Effector memory CD8-positive, alpha-beta T cell (primary cell): Measurements from ENCODE around the gene SP2.

Experiments used
- ATAC-seq: fragments of 150-1000 bp; cut with Tn5 transposase; replicated peaks from 2 replicates; pipeline ENCODE4 v1.10.0; 2021; ENCODE audit warnings: mild to moderate bottlenecking, moderate library complexity
- DNase-seq, 3 experiments: peaks; one replicate each; pipeline ENCODE4 v3.0.0; 2021
- H3K27ac Mint-ChIP-seq, 2 donors: one replicate each; pipeline ENCODE4 v1.8.0; 2022; ENCODE audit warnings: mild to moderate bottlenecking in 2 of 2, mixed read lengths in 2 of 2, moderate library complexity in 2 of 2
- H3K27me3 Mint-ChIP-seq, 2 donors: one replicate each; pipeline ENCODE4 v1.8.0; 2022; ENCODE audit warnings: mixed read lengths in 2 of 2
- H3K36me3 Mint-ChIP-seq: one replicate; pipeline ENCODE4 v1.8.0; 2022; ENCODE audit warnings: mild to moderate bottlenecking, moderate library complexity, mixed read lengths; ENCODE audit not compliant: insufficient read depth
- H3K4me1 Mint-ChIP-seq, 2 donors: one replicate each; pipeline ENCODE4 v1.8.0; 2022; ENCODE audit warnings: low read depth in 2 of 2, mixed read lengths in 2 of 2
- H3K4me3 Mint-ChIP-seq, 2 donors: one replicate each; pipeline ENCODE4 v1.8.0; 2022; ENCODE audit warnings: mild to moderate bottlenecking in 2 of 2, mixed read lengths in 2 of 2, moderate library complexity in 2 of 2
- H3K9me3 Mint-ChIP-seq, 2 donors: one replicate each; pipeline ENCODE4 v1.8.0; 2022; ENCODE audit warnings: mixed read lengths in 2 of 2

SP2 gene

DNA sequence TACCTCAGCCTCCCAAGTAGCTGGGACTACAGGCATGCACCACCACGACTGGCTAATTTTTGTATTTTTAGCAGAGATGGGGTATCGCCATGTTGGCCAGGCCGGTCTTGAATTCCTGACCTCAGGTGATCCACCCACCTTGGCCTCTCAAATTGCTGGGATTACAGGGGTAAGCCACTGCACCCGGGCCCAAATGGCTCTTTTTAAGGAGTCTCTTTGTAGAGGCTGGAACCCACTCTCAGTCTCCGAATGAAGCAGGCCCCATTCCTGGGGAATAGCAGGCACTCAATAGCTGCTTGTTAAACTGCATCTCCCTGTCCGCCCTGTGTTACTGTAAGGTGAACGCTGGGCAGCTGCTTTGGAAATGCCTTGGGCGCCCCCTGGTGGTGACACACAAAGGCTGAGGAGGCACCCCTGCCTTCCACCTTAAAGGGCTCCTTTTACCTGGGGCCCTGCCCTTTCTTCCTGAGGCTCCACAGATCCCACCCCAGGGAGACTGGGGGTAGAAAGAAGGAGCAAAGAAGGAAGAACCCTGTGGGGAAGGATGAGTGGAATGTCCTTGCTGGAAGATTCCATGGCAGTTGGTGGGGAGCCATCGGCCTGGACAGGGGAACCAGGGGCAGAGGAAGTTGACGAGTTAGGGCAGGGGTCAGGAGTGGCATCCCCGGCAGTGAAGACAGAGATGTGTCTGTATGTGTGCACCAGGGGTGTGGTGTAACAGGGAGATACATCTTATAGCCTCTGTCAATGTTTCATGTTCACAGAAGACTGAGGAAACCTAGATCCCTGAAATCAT is 6.1 kb upstream of the SP2 start:
- peak; percentile 88 to 90 (median 90) for DNase-seq
- peaks cover 11% of the 10 kb centered on the region for H3K36me3 Mint-ChIP-seq
- H3K4me3 Mint-ChIP-seq: no peak overlapping the region
- H3K9me3 Mint-ChIP-seq: no peaks in the 10 kb centered on the region
- H3K27ac Mint-ChIP-seq: peak overlapping the region in 1 of 2 donors; percentile 76
- peaks cover 11 to 15% of the 10 kb centered on the region in 2 donors for H3K4me1 Mint-ChIP-seq
- H3K27me3 Mint-ChIP-seq: no peaks in the 10 kb centered on the region
- ATAC-seq: peak; percentile 100

DNA sequence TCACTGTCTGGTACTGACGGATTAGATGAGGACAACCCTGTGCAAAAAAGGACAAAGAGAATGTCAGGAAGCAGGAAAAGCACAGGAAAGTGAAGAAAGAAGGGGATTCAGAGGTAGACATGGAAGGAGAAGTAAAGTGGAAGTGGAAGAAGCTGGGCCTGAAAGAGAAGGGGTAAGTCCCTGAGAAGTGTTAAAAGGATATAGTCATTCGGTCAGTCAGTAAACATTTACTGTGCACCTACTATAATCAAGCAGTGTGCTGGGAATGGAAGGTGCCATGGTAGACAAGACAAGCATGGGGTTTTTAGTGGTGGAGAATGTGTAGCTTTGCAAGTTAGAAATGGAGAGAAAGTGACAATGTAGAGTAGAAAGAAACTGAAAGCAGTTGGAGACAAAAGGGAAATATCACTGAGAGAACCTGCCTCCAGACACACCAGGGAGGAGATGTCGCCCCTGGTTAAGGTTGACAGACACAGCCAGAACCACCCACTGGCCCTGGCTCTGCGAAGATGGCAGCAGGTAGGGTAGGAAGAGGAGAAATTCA is 4.4 kb upstream of the SP2 start:
- no peak for ATAC-seq
- no peak overlapping the region for H3K4me3 Mint-ChIP-seq
- H3K36me3 Mint-ChIP-seq: peaks cover 26% of the 10 kb centered on the region
- H3K27me3 Mint-ChIP-seq: no peaks in the 10 kb centered on the region
- no peak for DNase-seq
- no peak overlapping the region for H3K27ac Mint-ChIP-seq
- H3K9me3 Mint-ChIP-seq: no peaks in the 10 kb centered on the region
- H3K4me1 Mint-ChIP-seq: peaks cover 14 to 20% of the 10 kb centered on the region in 2 donors

DNA sequence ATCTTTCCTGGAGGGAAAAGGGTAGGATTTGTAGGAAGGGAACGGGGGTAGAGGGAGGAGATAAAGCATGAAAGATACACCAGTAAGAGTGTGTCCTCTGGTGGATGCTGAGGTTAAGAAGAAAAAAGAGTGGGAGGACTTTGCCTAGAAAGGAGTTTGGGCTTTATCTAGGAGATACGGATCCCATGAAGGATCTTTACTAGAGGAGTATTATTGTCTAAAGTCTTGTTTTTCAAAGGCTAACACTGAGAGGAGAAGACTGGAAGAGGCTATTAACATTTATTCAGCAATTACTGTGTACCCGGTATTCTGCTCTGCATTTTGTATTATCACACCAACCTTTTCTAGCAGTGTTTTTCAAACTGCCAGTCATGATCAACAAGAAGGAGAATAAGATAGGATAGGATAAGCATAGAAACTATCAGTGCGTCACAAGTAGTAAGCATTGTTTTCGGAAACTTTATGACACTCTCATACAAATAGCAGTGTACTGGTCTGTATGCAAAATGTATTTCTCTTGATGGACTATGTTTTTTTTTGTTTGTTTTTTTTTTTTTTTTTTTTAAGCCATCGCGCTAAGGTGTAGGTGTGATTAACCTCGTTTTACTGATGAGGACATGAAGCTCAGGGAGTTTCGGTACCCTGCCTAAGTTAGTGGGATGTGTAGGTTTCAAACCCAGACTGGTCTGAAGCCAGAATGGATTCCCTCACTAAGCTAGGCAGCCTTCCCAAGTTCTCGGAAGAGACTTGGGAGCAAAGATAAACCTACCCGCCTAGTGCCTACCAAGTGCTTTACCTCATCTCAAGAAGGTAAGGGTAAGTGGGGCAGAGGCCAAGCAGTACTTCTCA is 1.3 kb upstream of the SP2 start:
- peaks cover 51% of the 10 kb centered on the region for H3K36me3 Mint-ChIP-seq
- H3K9me3 Mint-ChIP-seq: no peaks in the 10 kb centered on the region
- peak overlapping the region; percentile 98 to 99 for H3K27ac Mint-ChIP-seq
- H3K4me1 Mint-ChIP-seq: peaks cover 27 to 40% of the 10 kb centered on the region in 2 donors
- H3K4me3 Mint-ChIP-seq: peak overlapping the region; percentile 85 to 94
- H3K27me3 Mint-ChIP-seq: no peaks in the 10 kb centered on the region
- DNase-seq (no peak), ATAC-seq (no peak)

DNA sequence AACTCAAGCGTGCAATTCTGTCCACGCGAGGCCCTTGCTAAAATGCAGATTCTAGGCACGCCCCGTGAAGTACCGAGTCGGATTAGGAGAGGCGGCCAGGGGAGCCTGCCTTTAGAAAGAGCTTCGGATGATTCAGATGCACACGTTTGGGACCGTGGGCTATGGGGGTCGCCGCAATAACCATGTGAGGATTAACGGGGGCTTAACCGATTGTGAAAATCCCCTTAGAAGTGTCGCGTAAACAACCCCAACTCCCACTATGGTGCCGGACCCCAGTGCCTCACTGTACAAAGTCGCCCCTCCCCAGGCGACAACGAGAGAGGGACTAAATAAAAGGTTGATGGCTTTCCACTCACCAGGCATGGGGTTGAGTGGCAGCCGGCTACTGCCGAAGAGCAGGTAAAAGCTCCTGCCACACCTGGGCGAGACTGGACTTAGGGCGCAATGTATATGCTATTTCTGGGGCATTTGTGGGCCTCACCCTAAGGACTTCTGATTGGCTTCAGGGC is 635 bp upstream of the SP2 start:
- Mint-ChIP-seq H3K4me3 (peak overlapping the region; percentile 85 to 94), H3K9me3 (no peaks in the 10 kb centered on the region), H3K36me3 (peaks cover 55% of the 10 kb centered on the region), H3K27me3 (no peaks in the 10 kb centered on the region), H3K27ac (peak overlapping the region; percentile 98 to 99), H3K4me1 (peaks cover 24 to 40% of the 10 kb centered on the region in 2 donors)
- no peak for DNase-seq
- ATAC-seq: no peak

DNA sequence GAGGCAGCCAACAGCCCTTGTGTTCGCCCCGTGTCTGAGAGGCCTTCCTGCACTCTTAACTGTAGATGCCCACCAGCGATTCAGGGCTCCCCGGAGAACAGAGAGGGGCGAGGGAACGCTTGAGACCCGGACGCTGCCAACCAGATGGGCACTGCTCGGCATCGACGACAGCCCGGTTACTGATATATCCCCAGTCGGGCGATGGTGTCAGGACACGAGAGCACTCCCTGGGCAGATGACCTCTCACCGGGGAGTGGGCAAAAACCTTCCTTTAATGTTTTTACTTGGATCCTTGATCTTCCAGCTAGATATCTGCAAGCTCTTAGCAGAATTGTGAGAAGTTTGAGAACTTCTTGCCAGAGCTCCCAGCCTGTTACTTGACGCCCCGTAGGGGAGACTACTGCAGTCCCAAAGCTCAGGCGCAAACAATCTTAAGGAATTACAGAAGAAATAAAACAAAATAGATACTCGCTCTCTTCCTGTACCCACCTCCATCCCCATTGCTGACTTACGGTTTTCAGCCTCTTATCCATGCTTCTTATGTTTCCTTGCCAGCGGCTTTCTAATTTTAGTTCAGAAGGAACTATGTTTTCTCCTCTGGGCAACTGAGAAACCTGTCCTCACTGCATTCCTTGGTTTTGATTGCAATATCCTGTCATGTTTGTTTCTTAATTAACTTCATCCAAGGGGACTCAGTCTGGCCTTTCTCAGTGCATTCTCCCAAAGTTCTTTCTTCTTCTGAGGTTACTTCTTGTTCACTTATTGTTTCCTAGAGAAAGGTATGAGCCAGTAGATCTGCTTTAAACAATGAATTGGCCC is 845 bp downstream of the SP2 start:
- Mint-ChIP-seq H3K4me1 (peaks cover 25 to 46% of the 10 kb centered on the region in 2 donors), H3K4me3 (peak overlapping the region; percentile 85 to 94), H3K36me3 (peaks cover 61% of the 10 kb centered on the region), H3K27ac (peak overlapping the region; percentile 98 to 99), H3K9me3 (no peaks in the 10 kb centered on the region), H3K27me3 (no peaks in the 10 kb centered on the region)
- ATAC-seq: no peak
- DNase-seq: no peak

DNA sequence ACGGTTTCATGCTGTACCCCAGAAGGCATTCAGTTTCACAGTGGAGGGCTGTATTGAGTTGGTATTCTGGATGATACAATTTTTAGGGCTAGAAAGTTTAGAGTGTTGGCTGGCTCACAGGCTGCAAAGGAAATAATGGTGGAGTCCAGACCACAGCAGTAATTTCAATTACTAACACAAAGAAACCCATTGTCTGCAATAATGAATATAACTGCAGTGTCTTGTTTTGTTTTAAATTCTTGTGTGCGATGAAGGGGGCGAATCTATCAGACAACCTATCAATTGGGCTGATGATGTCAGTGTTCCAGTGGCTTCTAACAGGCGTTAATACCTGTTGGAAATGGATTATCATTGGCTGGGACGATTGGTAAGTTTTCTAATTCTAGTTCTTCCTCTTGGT is 1.5 kb downstream of the SP2 start:
- Mint-ChIP-seq H3K9me3 (no peaks in the 10 kb centered on the region), H3K27ac (peak overlapping the region; percentile 98 to 99), H3K4me3 (peak overlapping the region; percentile 85 to 94), H3K27me3 (no peaks in the 10 kb centered on the region), H3K36me3 (peaks cover 61% of the 10 kb centered on the region), H3K4me1 (peaks cover 31 to 53% of the 10 kb centered on the region in 2 donors)
- no peak for ATAC-seq
- DNase-seq: no peak

DNA sequence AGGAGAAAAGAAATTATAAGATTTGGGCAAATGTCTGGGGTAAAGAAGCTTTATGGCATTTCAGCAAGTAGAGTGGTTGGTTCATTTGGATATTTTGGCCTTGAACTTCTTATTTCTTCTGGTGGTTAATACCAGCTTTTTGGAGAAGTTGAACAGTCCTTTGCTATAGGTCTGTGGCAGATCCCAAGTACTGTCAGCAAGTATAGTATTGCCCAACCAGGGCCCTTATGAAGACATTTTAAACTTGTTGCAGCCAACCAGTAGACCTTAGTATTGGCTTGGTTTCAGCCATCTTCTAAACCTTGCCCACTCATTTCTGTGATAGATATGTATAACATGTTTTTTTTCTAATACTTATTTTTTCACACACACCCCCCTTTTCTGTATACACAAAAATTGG is 2.2 kb downstream of the SP2 start:
- Mint-ChIP-seq H3K27me3 (no peaks in the 10 kb centered on the region), H3K9me3 (no peaks in the 10 kb centered on the region), H3K4me1 (peaks cover 31 to 53% of the 10 kb centered on the region in 2 donors), H3K4me3 (no peak overlapping the region), H3K27ac (no peak overlapping the region), H3K36me3 (peaks cover 61% of the 10 kb centered on the region)
- ATAC-seq (no peak), DNase-seq (no peak)

DNA sequence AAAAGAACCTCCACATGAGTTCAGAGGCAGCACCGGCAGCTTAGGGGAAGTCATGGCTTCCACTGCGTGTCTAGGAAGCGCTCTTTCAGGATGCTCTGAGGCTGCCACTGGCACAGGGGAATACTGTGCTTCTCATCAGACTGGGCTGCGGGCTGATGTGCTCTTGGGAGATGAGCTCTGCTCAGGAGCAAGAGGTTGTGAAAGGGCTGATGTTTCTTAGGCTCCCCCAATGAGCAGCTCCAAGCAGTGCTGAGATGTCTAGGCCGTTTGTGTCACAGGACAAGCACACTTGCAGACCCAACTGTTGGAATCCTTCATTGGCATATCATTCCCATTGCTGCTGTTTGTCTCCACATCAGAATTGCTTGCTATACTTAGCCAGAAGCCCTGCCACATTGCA is 3.6 kb downstream of the SP2 start:
- H3K4me3 Mint-ChIP-seq: no peak overlapping the region
- DNase-seq (no peak), ATAC-seq (no peak)
- peak overlapping the region in 1 of 2 donors; percentile 60 for H3K27ac Mint-ChIP-seq
- H3K36me3 Mint-ChIP-seq: peaks cover 67% of the 10 kb centered on the region
- peaks cover 25 to 40% of the 10 kb centered on the region in 2 donors for H3K4me1 Mint-ChIP-seq
- no peaks in the 10 kb centered on the region for H3K27me3 Mint-ChIP-seq
- no peaks in the 10 kb centered on the region for H3K9me3 Mint-ChIP-seq

DNA sequence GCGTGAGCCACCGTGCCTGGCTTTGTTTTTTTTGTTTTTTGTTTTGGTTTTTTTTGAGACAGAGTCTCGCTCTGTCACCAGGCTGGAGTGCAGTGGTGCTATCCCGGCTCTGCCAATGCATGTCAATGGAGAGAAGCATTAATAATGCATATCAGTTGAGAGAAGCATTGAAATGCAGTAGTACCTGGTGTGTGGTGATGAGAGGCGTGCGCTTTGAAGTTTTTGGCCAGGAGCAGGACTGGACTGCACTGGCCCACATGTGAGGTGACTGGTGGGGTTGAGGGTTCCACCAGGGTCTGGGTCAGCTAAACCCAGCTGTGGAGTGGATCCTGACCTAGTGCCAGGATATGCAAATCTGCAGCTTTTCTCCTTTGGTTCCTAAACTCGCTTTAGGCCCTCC is 5.4 kb downstream of the SP2 start:
- H3K36me3 Mint-ChIP-seq: peaks cover 54% of the 10 kb centered on the region
- no peaks in the 10 kb centered on the region for H3K27me3 Mint-ChIP-seq
- H3K9me3 Mint-ChIP-seq: no peaks in the 10 kb centered on the region

DNA sequence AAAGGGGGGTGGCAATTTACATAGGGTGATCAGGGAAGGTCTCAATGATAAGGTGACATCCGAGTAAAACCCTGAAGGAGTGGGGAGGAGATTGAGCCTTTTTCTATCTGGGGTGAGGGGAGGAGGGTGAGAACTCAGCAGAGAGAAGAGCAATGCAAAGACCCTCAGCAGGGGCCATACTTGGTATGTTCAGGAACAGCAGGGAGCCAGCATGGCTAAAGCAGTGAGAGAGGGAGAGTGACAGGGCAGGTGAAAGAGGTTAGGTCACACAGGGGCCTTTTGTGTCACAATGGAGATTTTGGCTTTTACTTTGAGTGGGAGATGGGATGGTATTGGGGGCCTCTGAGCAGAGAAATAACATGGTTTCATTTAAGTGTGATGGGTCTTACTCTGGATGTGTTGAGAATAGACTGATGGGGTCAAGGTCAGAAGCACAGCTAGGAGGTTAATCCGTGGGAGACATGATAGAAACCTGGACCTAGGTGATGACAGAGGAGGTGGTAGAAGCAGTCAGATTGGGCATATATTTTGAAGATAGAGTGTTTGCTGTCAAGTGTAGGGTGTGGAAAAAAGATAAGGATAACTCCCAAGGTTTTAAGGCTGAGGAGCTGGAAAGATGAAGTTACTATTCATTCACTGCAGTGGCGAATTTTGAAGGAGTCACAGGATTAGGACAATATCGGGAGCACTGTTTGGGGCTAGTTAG is 6.2 kb downstream of the SP2 start:
- Mint-ChIP-seq H3K27me3 (no peaks in the 10 kb centered on the region), H3K9me3 (no peaks in the 10 kb centered on the region), H3K36me3 (peaks cover 47% of the 10 kb centered on the region), H3K4me3 (no peak overlapping the region), H3K4me1 (peaks cover 31 to 41% of the 10 kb centered on the region in 2 donors), H3K27ac (peak overlapping the region in 1 of 2 donors; percentile 78)
- DNase-seq (no peak), ATAC-seq (no peak)

More for the DNA sequence above, 5.4 kb downstream of the SP2 start:
- no peak for DNase-seq
- Mint-ChIP-seq H3K4me3 (no peak overlapping the region), H3K27ac (peak overlapping the region in 1 of 2 donors; percentile 78), H3K4me1 (peaks cover 31 to 40% of the 10 kb centered on the region in 2 donors)
- no peak for ATAC-seq

DNA sequence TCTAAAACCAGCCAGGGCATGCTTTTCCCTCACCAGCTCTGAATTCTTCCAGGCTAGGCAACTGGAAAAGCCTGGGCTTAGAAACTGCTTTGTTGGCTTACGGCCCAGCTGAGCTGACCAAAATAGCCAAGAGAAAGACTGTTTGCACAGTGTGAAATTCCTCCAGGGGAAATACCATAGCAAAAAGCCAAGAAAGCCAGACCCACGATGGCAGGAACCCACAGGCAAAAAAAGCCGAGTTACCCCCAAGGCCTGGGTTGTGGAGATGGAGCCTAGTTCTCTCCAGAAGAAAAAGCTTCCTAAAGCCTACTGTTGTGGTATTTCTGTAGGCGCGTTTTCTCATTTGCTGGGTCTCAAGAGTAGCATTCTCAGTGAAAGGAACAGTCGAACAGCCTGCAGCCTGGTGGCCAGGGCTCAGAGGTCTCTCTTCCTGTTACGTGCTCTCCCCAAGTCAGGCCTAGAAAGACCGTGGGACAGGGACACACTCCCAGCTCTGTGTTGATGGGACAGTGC is 9.2 kb downstream of the SP2 start:
- Mint-ChIP-seq H3K27ac (peak overlapping the region; percentile 33 to 42), H3K9me3 (no peaks in the 10 kb centered on the region), H3K36me3 (peaks cover 25% of the 10 kb centered on the region), H3K4me3 (no peak overlapping the region), H3K27me3 (no peaks in the 10 kb centered on the region), H3K4me1 (peaks cover 29 to 44% of the 10 kb centered on the region in 2 donors)
- no peak for ATAC-seq
- DNase-seq: no peak

DNA sequence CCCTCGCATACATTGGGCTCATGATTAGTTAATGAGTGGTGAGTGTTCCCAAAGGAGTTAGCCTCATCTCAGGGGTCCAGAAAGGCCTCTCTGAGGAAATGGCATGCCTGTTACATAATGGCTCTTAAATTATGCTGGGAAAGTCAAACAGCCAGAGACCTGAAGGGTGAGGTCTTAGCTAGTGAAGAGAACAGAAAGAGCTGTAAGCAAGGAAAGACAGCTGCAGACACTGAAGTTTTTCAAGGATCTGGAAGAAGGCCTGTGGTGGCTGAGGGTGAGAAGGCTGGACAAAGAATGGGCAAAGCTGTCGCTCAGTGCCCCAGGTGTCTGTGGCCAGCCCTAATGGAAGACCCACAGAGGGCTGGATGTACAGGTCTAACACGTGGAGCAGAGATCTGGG is 10.4 kb downstream of the SP2 start:
- peak overlapping the region in 1 of 2 donors; percentile 33 for H3K27ac Mint-ChIP-seq
- ATAC-seq: no peak
- no peak overlapping the region for H3K4me3 Mint-ChIP-seq
- H3K9me3 Mint-ChIP-seq: no peaks in the 10 kb centered on the region
- peaks cover 18% of the 10 kb centered on the region for H3K36me3 Mint-ChIP-seq
- no peak for DNase-seq
- H3K27me3 Mint-ChIP-seq: no peaks in the 10 kb centered on the region
- H3K4me1 Mint-ChIP-seq: peaks cover 29 to 42% of the 10 kb centered on the region in 2 donors
